Neural progenitor cell (in vitro differentiated cells): ENCODE measurements around the gene MYBL2.

Experiments
- EZH2phosphoT487 ChIP-seq: fragments of 200-600 bp; sonication (generic); IDR thresholded peaks from 2 replicates; pipeline ENCODE4 v1.6.1; 2017; ENCODE audit warnings: antibody characterized with exemption
- TF ChIP-seq, protein P1 (sequence below): fragments of 200-600 bp; sonication (generic); IDR thresholded peaks from 2 replicates; pipeline ENCODE4 v1.5.1; 2017; ENCODE audit warnings: antibody characterized with exemption, mild to moderate bottlenecking

GRCh38 chr20:43715511-43715910 is 48.6 kb downstream of the MYBL2 start:
- no peak for TF ChIP-seq EZH2phosphoT487
- TF ChIP-seq, protein P1, sequence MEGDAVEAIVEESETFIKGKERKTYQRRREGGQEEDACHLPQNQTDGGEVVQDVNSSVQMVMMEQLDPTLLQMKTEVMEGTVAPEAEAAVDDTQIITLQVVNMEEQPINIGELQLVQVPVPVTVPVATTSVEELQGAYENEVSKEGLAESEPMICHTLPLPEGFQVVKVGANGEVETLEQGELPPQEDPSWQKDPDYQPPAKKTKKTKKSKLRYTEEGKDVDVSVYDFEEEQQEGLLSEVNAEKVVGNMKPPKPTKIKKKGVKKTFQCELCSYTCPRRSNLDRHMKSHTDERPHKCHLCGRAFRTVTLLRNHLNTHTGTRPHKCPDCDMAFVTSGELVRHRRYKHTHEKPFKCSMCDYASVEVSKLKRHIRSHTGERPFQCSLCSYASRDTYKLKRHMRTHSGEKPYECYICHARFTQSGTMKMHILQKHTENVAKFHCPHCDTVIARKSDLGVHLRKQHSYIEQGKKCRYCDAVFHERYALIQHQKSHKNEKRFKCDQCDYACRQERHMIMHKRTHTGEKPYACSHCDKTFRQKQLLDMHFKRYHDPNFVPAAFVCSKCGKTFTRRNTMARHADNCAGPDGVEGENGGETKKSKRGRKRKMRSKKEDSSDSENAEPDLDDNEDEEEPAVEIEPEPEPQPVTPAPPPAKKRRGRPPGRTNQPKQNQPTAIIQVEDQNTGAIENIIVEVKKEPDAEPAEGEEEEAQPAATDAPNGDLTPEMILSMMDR: no peak
